ENCODE data around the gene RBKS.
"Not testable (repeated sequence)": the region's sequence is repeated elsewhere in the genome, so short reads cannot be mapped to it uniquely, and the experiment has no call there.

Gene RBKS

GRCh38 chr2:27870724-27871123, 19.5 kb downstream of the RBKS start:
- no peak for DNase-seq

GRCh38 chr2:27869763-27870162, 20.4 kb downstream of the RBKS start:
- no peak for DNase-seq

GRCh38 chr2:27866237-27866636, 23.9 kb downstream of the RBKS start:
- DNase-seq, result no peak

- not testable (repeated sequence) for DNase-seq
Measured at GRCh38 chr2:27863955-27864354, 26.2 kb downstream of the RBKS start.

GRCh38 chr2:27863146-27863545, 27.0 kb downstream of the RBKS start:
- no peak for DNase-seq

GRCh38 chr2:27860111-27860510, 30.1 kb downstream of the RBKS start:
- DNase-seq, result peak; percentile 82

- peak; percentile 59 for DNase-seq
Measured at GRCh38 chr2:27857417-27858172, 32.6 kb downstream of the RBKS start.

- DNase-seq, result no peak
Measured at GRCh38 chr2:27856956-27857355, 33.2 kb downstream of the RBKS start.

GRCh38 chr2:27856386-27856785, 33.8 kb downstream of the RBKS start:
- no peak for DNase-seq

- DNase-seq, result peak; percentile 61
Measured at GRCh38 chr2:27855476-27855875, 34.7 kb downstream of the RBKS start.

GRCh38 chr2:27854229-27854862, 35.8 kb downstream of the RBKS start:
- DNase-seq, result no peak

- DNase-seq, result no peak
Measured at GRCh38 chr2:27852691-27853090, 37.5 kb downstream of the RBKS start.

GRCh38 chr2:27849558-27850205, 40.5 kb downstream of the RBKS start:
- DNase-seq, result no peak

GRCh38 chr2:27847333-27847732, 42.9 kb downstream of the RBKS start:
- DNase-seq, result no peak

- peak; percentile 17 for DNase-seq
Measured at GRCh38 chr2:27844821-27845255, 45.3 kb downstream of the RBKS start.

GRCh38 chr2:27843992-27844391, 46.2 kb downstream of the RBKS start:
- no peak for DNase-seq

GRCh38 chr2:27842894-27843293, 47.3 kb downstream of the RBKS start:
- DNase-seq, result no peak

GRCh38 chr2:27839022-27839618, 51.1 kb downstream of the RBKS start:
- no peak for DNase-seq

- DNase-seq, result peak; percentile 48
Measured at GRCh38 chr2:27838502-27838901, 51.7 kb downstream of the RBKS start.

GRCh38 chr2:27833931-27834330, 56.3 kb downstream of the RBKS start:
- peak; percentile 44 for DNase-seq

GRCh38 chr2:27832396-27832795, 57.8 kb downstream of the RBKS start:
- DNase-seq, result peak; percentile 84

- peak; percentile 15 for DNase-seq
Measured at GRCh38 chr2:27831279-27832050, 58.7 kb downstream of the RBKS start.

- DNase-seq, result no peak
Measured at GRCh38 chr2:27830656-27831055, 59.5 kb downstream of the RBKS start.

All from fibroblast of skin of abdomen (primary cell).